ENCODE results near the gene TWIST2.

TWIST2 gene

GRCh38 chr2:238817382-238817781 is 30.5 kb upstream of the TWIST2 start:
- no peak for DNase-seq
- no peaks in the 10 kb centered on the region for H3K27me3 ChIP-seq
- TF ChIP-seq CTCF (IDR thresholded peaks at IDR 0.05; ENCODE audit: low read depth, low read length) = no peak

GRCh38 chr2:238817891-238818290 is 30.0 kb upstream of the TWIST2 start:
- no peaks in the 10 kb centered on the region for H3K36me3 ChIP-seq
- H3K4me3 ChIP-seq (ENCODE audit: low read depth, low read length) = no peak overlapping the region
- no peaks in the 10 kb centered on the region for H3K27me3 ChIP-seq
- no peaks in the 10 kb centered on the region for H3K4me1 ChIP-seq
- 0 out of 2 replicates have a peak, but pooled peaks cover 3% of the 10 kb centered on the region for H3K9me3 ChIP-seq
- DNase-seq = no peak
- TF ChIP-seq CTCF (IDR thresholded peaks at IDR 0.05; ENCODE audit: low read depth, low read length) = no peak

More at GRCh38 chr2:238817382-238817781, 30.5 kb upstream of the TWIST2 start:
- Histone ChIP-seq H3K9me3 (0 out of 2 replicates have a peak, but pooled peaks cover 3% of the 10 kb centered on the region), H3K4me3 (ENCODE audit: low read depth, low read length) (no peak overlapping the region), H3K4me1 (no peaks in the 10 kb centered on the region), H3K36me3 (no peaks in the 10 kb centered on the region)

- Histone ChIP-seq H3K9me3 (0 out of 2 replicates have a peak, but pooled peaks cover 3% of the 10 kb centered on the region), H3K4me1 (no peaks in the 10 kb centered on the region), H3K36me3 (no peaks in the 10 kb centered on the region), H3K4me3 (ENCODE audit: low read depth, low read length) (no peak overlapping the region), H3K27me3 (no peaks in the 10 kb centered on the region)
- DNase-seq = no peak
- no peak for TF ChIP-seq CTCF (IDR thresholded peaks at IDR 0.05; ENCODE audit: low read depth, low read length)
Measured at GRCh38 chr2:238818561-238818960, 29.3 kb upstream of the TWIST2 start.

GRCh38 chr2:238820197-238820596 is 27.7 kb upstream of the TWIST2 start:
- Histone ChIP-seq H3K36me3 (no peaks in the 10 kb centered on the region), H3K4me3 (ENCODE audit: low read depth, low read length) (no peak overlapping the region), H3K9me3 (0 out of 2 replicates have a peak, but pooled peaks cover 3% of the 10 kb centered on the region), H3K27me3 (no peaks in the 10 kb centered on the region), H3K4me1 (no peaks in the 10 kb centered on the region)
- DNase-seq = no peak
- no peak for TF ChIP-seq CTCF (IDR thresholded peaks at IDR 0.05; ENCODE audit: low read depth, low read length)

- Histone ChIP-seq H3K9me3 (0 out of 2 replicates have a peak, but pooled peaks cover 3% of the 10 kb centered on the region), H3K4me1 (no peaks in the 10 kb centered on the region), H3K36me3 (no peaks in the 10 kb centered on the region), H3K4me3 (ENCODE audit: low read depth, low read length) (no peak overlapping the region), H3K27me3 (no peaks in the 10 kb centered on the region)
- no peak for TF ChIP-seq CTCF (IDR thresholded peaks at IDR 0.05; ENCODE audit: low read depth, low read length)
- DNase-seq = no peak
Measured at GRCh38 chr2:238820916-238821315, 27.0 kb upstream of the TWIST2 start.

GRCh38 chr2:238821391-238821790 is 26.5 kb upstream of the TWIST2 start:
- no peak overlapping the region for H3K4me3 ChIP-seq (ENCODE audit: low read depth, low read length)
- H3K9me3 ChIP-seq = 0 out of 2 replicates have a peak, but pooled peaks cover 3% of the 10 kb centered on the region
- no peaks in the 10 kb centered on the region for H3K27me3 ChIP-seq
- no peaks in the 10 kb centered on the region for H3K4me1 ChIP-seq
- H3K36me3 ChIP-seq = no peaks in the 10 kb centered on the region
- no peak for DNase-seq
- TF ChIP-seq CTCF (IDR thresholded peaks at IDR 0.05; ENCODE audit: low read depth, low read length) = no peak

All from BE2C (cell line).